Activated T-helper 1 cell treated with anti-CD3 and anti-CD28 coated beads, Interleukin-12 subunit alpha, Interleukin-12 subunit beta, Interleukin-2, Interleukin-4 antibody, amounts not matched to agents 30 ng/mL and 10 ng/mL and 1 ng/mL, durations not matched to agents 14 hours and 24 hours and 36 hours (primary cell): ENCODE measurements around the gene RHEB. TPM values are rescaled to one million over a fixed set of nuclear protein-coding genes. Genes with fewer than 3 reads are reported as not detected.

ENCODE experiments used
- DNase-seq: peaks from one replicate; pipeline ENCODE4 v3.0.0; 2021; ENCODE audit warnings: low spot score
- H3K27ac Mint-ChIP-seq: one replicate; pipeline ENCODE4 v1.8.0; 2021; ENCODE audit warnings: mild to moderate bottlenecking, mixed read lengths
- H3K27me3 Mint-ChIP-seq: one replicate; pipeline ENCODE4 v1.8.0; 2022; ENCODE audit warnings: mild to moderate bottlenecking, moderate library complexity, mixed read lengths; ENCODE audit not compliant: insufficient read depth
- H3K36me3 Mint-ChIP-seq: one replicate; pipeline ENCODE4 v1.8.0; 2021; ENCODE audit warnings: low read depth, mixed read lengths
- H3K4me1 Mint-ChIP-seq: one replicate; pipeline ENCODE4 v1.8.0; 2021; ENCODE audit warnings: low read depth, mixed read lengths
- H3K4me3 Mint-ChIP-seq: one replicate; pipeline ENCODE4 v1.8.0; 2021; ENCODE audit warnings: mild to moderate bottlenecking, moderate library complexity, mixed read lengths
- H3K9me3 Mint-ChIP-seq: one replicate; pipeline ENCODE4 v1.8.0; 2021; ENCODE audit warnings: mixed read lengths
- intact Hi-C: fragments of 100-400 bp; cut with micrococcal nuclease; formaldehyde crosslinking; loops from one replicate; pipeline ENCODE4 v1.15.1; 2024
- total RNA-seq: library from RNA; stranded (reverse); gene quantifications from 2 replicates; pipeline ENCODE4 v1.2.3, GENCODE V29; 2022

RHEB gene
- total RNA-seq, 1 donor from 2014 or later: 65.5 TPM

- H3K36me3 Mint-ChIP-seq: peaks cover 29% of the 10 kb centered on the region
- peaks cover 18% of the 10 kb centered on the region for H3K4me1 Mint-ChIP-seq
- H3K27me3 Mint-ChIP-seq: no peaks in the 10 kb centered on the region
- H3K4me3 Mint-ChIP-seq: no peak overlapping the region
- DNase-seq: no peak
- intact Hi-C loops: no loop called here
- no peaks in the 10 kb centered on the region for H3K9me3 Mint-ChIP-seq
- H3K27ac Mint-ChIP-seq: no peak overlapping the region
Measured at GRCh38 chr7:151490456-151491105, 29.1 kb downstream of the RHEB start.

- no peak overlapping the region for H3K27ac Mint-ChIP-seq
- no peak for DNase-seq
- intact Hi-C loops: no loop called here
- H3K4me1 Mint-ChIP-seq: peaks cover 21% of the 10 kb centered on the region
- H3K36me3 Mint-ChIP-seq: peaks cover 38% of the 10 kb centered on the region
- H3K9me3 Mint-ChIP-seq: no peaks in the 10 kb centered on the region
- no peak overlapping the region for H3K4me3 Mint-ChIP-seq
- H3K27me3 Mint-ChIP-seq: no peaks in the 10 kb centered on the region
Measured at GRCh38 chr7:151489498-151489897, 30.2 kb downstream of the RHEB start.

GRCh38 chr7:151488096-151488495 is 31.6 kb downstream of the RHEB start:
- Mint-ChIP-seq H3K4me3 (no peak overlapping the region), H3K27me3 (no peaks in the 10 kb centered on the region), H3K9me3 (no peaks in the 10 kb centered on the region), H3K36me3 (peaks cover 45% of the 10 kb centered on the region), H3K27ac (no peak overlapping the region), H3K4me1 (peaks cover 14% of the 10 kb centered on the region)
- DNase-seq: no peak
- intact Hi-C loops: no loop called here

- DNase-seq: no peak
- peaks cover 22% of the 10 kb centered on the region for H3K4me1 Mint-ChIP-seq
- no peaks in the 10 kb centered on the region for H3K9me3 Mint-ChIP-seq
- intact Hi-C loops: no loop called here
- no peak overlapping the region for H3K4me3 Mint-ChIP-seq
- H3K27ac Mint-ChIP-seq: no peak overlapping the region
- H3K36me3 Mint-ChIP-seq: peaks cover 52% of the 10 kb centered on the region
- H3K27me3 Mint-ChIP-seq: no peaks in the 10 kb centered on the region
Measured at GRCh38 chr7:151487228-151487627, 32.5 kb downstream of the RHEB start.

- intact Hi-C loops: no loop called here
- no peaks in the 10 kb centered on the region for H3K9me3 Mint-ChIP-seq
- DNase-seq: no peak
- H3K4me3 Mint-ChIP-seq: no peak overlapping the region
- peaks cover 32% of the 10 kb centered on the region for H3K4me1 Mint-ChIP-seq
- no peak overlapping the region for H3K27ac Mint-ChIP-seq
- peaks cover 53% of the 10 kb centered on the region for H3K36me3 Mint-ChIP-seq
- H3K27me3 Mint-ChIP-seq: no peaks in the 10 kb centered on the region
Measured at GRCh38 chr7:151486074-151486473, 33.6 kb downstream of the RHEB start.

GRCh38 chr7:151484971-151485707 is 34.6 kb downstream of the RHEB start:
- Mint-ChIP-seq H3K4me1 (peaks cover 32% of the 10 kb centered on the region), H3K27ac (peak overlapping the region; percentile 16), H3K27me3 (no peaks in the 10 kb centered on the region), H3K36me3 (peaks cover 49% of the 10 kb centered on the region), H3K4me3 (no peak overlapping the region), H3K9me3 (no peaks in the 10 kb centered on the region)
- intact Hi-C loops: no loop called here
- no peak for DNase-seq

GRCh38 chr7:151483711-151483983 is 36.0 kb downstream of the RHEB start:
- no peak for DNase-seq
- intact Hi-C loops: no loop called here
- Mint-ChIP-seq H3K27ac (peak overlapping the region; percentile 5), H3K36me3 (peaks cover 44% of the 10 kb centered on the region), H3K4me1 (peaks cover 37% of the 10 kb centered on the region), H3K27me3 (peaks cover 1% of the 10 kb centered on the region), H3K4me3 (no peak overlapping the region), H3K9me3 (no peaks in the 10 kb centered on the region)

- H3K9me3 Mint-ChIP-seq: no peaks in the 10 kb centered on the region
Measured at GRCh38 chr7:151482883-151483710, 36.6 kb downstream of the RHEB start.

GRCh38 chr7:151481650-151482505 is 37.8 kb downstream of the RHEB start:
- Mint-ChIP-seq H3K4me1 (peaks cover 37% of the 10 kb centered on the region), H3K27me3 (peaks cover 1% of the 10 kb centered on the region), H3K9me3 (no peaks in the 10 kb centered on the region), H3K27ac (peak overlapping the region; percentile 14), H3K36me3 (peaks cover 37% of the 10 kb centered on the region), H3K4me3 (no peak overlapping the region)
- DNase-seq: no peak
- intact Hi-C loops: no loop called here

More at GRCh38 chr7:151482883-151483710, 36.6 kb downstream of the RHEB start:
- Mint-ChIP-seq H3K4me3 (no peak overlapping the region), H3K27ac (peak overlapping the region; percentile 54), H3K4me1 (peaks cover 37% of the 10 kb centered on the region), H3K36me3 (peaks cover 42% of the 10 kb centered on the region), H3K27me3 (peaks cover 1% of the 10 kb centered on the region)
- no peak for DNase-seq
- intact Hi-C loops: no loop called here

- intact Hi-C loops: no loop called here
- no peak for DNase-seq
- no peak overlapping the region for H3K4me3 Mint-ChIP-seq
- H3K9me3 Mint-ChIP-seq: no peaks in the 10 kb centered on the region
- H3K4me1 Mint-ChIP-seq: peaks cover 32% of the 10 kb centered on the region
- no peak overlapping the region for H3K27ac Mint-ChIP-seq
- H3K36me3 Mint-ChIP-seq: peaks cover 16% of the 10 kb centered on the region
- peaks cover 1% of the 10 kb centered on the region for H3K27me3 Mint-ChIP-seq
Measured at GRCh38 chr7:151477867-151478266, 41.8 kb downstream of the RHEB start.

GRCh38 chr7:151472644-151473380 is 46.9 kb downstream of the RHEB start:
- Mint-ChIP-seq H3K27ac (no peak overlapping the region), H3K27me3 (no peaks in the 10 kb centered on the region), H3K36me3 (peaks cover 53% of the 10 kb centered on the region), H3K4me1 (peaks cover 54% of the 10 kb centered on the region), H3K9me3 (no peaks in the 10 kb centered on the region), H3K4me3 (no peak overlapping the region)
- intact Hi-C loops: loop anchor here (5.0 kb wide), 1 partner anchor 159 kb away; no protein-coding TSS in a partner anchor
- DNase-seq: no peak

- intact Hi-C loops: loop anchor here (1.0 to 5.0 kb wide), 3 partner anchors 48 to 288 kb away; no protein-coding TSS in a partner anchor
- H3K27me3 Mint-ChIP-seq: no peaks in the 10 kb centered on the region
- no peak overlapping the region for H3K4me3 Mint-ChIP-seq
- H3K36me3 Mint-ChIP-seq: peaks cover 63% of the 10 kb centered on the region
- H3K4me1 Mint-ChIP-seq: peaks cover 56% of the 10 kb centered on the region
- H3K9me3 Mint-ChIP-seq: no peaks in the 10 kb centered on the region
- H3K27ac Mint-ChIP-seq: no peak overlapping the region
- DNase-seq: no peak
Measured at GRCh38 chr7:151470711-151471110, 49.0 kb downstream of the RHEB start.
